IMR-90 (cell line): ENCODE results near the gene ACSL4. TPM values are rescaled to one million over a fixed set of nuclear protein-coding genes. Genes with fewer than 3 reads are reported as not detected.

Source experiments
- ATAC-seq: fragments of 200-7000 bp; cut with Tn5 transposase; 2 replicates; pipeline ENCODE4 v1.9.1; 2020; ENCODE audit warnings: low read depth, mild to moderate bottlenecking, moderate library complexity
- BruUV-seq: library from RNA; stranded (reverse); fragments of 400-500 nt; replicated peaks from 2 replicates; lab custom pipeline; 2021; lab: Mats Ljungman, UMichigan
- CTCF ChIA-PET: fragments of 300-600 bp; formaldehyde crosslinking; extraction: SDS; loops from one replicate; lab custom pipeline; 2021; ENCODE audit warnings: antibody characterized with exemption; lab: Yijun Ruan, JAX
- POLR2A ChIA-PET: fragments of 300-600 bp; sonication (Branson Sonifier 250); formaldehyde crosslinking; loops from one replicate; lab custom pipeline; 2022; ENCODE audit warnings: antibody characterized with exemption; ENCODE audit not compliant: unreplicated experiment; lab: Charles Lee
- DNase-seq: peaks from one replicate; pipeline ENCODE4 v3.0.0; 2013
- H2AFZ ChIP-seq: replicated peaks from 2 replicates; pipeline ENCODE3; 2013; ENCODE audit warnings: low read length, mild to moderate bottlenecking; ENCODE audit not compliant: poor library complexity
- H2AK5ac ChIP-seq: 2 replicates; pipeline ENCODE4 v1.6.1; 2013; ENCODE audit warnings: low read depth, low read length, inconsistent platforms
- H2AK9ac ChIP-seq: replicated peaks from 2 replicates; pipeline ENCODE3; 2013; ENCODE audit warnings: mild to moderate bottlenecking, low read depth, low read length, moderate library complexity; ENCODE audit not compliant: poor library complexity
- H2BK120ac ChIP-seq: 2 replicates; pipeline ENCODE4 v1.6.1; 2013; ENCODE audit warnings: low read depth, low read length, inconsistent platforms
- H2BK15ac ChIP-seq: 3 replicates; pipeline ENCODE4 v1.6.1; 2013; ENCODE audit warnings: low read depth, low read length, inconsistent platforms
- H2BK20ac ChIP-seq: 2 replicates; pipeline ENCODE4 v1.6.1; 2013; ENCODE audit warnings: low read depth, mild to moderate bottlenecking, inconsistent platforms, low read length, moderate library complexity
- H2BK5ac ChIP-seq: 2 replicates; pipeline ENCODE4 v1.6.1; 2013; ENCODE audit warnings: mild to moderate bottlenecking, low read depth, low read length, inconsistent platforms; ENCODE audit not compliant: poor library complexity, severe bottlenecking
- H3K14ac ChIP-seq: replicated peaks from 2 replicates; pipeline ENCODE4 v1.6.1; 2013; ENCODE audit warnings: low read depth, low read length, inconsistent platforms
- H3K18ac ChIP-seq: 2 replicates; pipeline ENCODE4 v1.6.1; 2013; ENCODE audit warnings: low read depth, low read length, control low read depth
- H3K23ac ChIP-seq: 2 replicates; pipeline ENCODE4 v1.6.1; 2013; ENCODE audit warnings: low read depth, low read length, inconsistent platforms
- H3K27ac ChIP-seq: 2 replicates; pipeline ENCODE4 v1.5.1; 2013; ENCODE audit warnings: mild to moderate bottlenecking, control low read depth, low read length; ENCODE audit not compliant: insufficient read depth
- H3K27me3 ChIP-seq: 2 replicates; pipeline ENCODE4 v1.6.1; 2013; ENCODE audit warnings: low read length; ENCODE audit not compliant: control insufficient read depth, insufficient read depth
- H3K36me3 ChIP-seq: 2 replicates; pipeline ENCODE4 v1.6.1; 2013; ENCODE audit warnings: low read length, mixed read lengths; ENCODE audit not compliant: control insufficient read depth, insufficient read depth
- H3K4ac ChIP-seq: 2 replicates; pipeline ENCODE4 v1.6.1; 2013; ENCODE audit warnings: low read depth, low read length, inconsistent platforms
- H3K4me1 ChIP-seq: 2 replicates; pipeline ENCODE4 v1.6.1; 2013; ENCODE audit warnings: low read length, mixed read lengths; ENCODE audit not compliant: control insufficient read depth, insufficient read depth
- H3K4me2 ChIP-seq: 2 replicates; pipeline ENCODE4 v1.6.1; 2013; ENCODE audit warnings: low read depth, mild to moderate bottlenecking, control low read depth, low read length, moderate library complexity
- H3K4me3 ChIP-seq: 2 replicates; pipeline ENCODE4 v1.5.1; 2013; ENCODE audit warnings: low read depth, mild to moderate bottlenecking, control low read depth, low read length, moderate library complexity; ENCODE audit not compliant: insufficient read depth
- H3K56ac ChIP-seq: 2 replicates; pipeline ENCODE4 v1.6.1; 2013; ENCODE audit warnings: low read length, inconsistent platforms; ENCODE audit not compliant: insufficient read depth; ENCODE audit errors: extremely low read depth
- H3K79me1 ChIP-seq, 2 experiments: 2 replicates each; pipeline ENCODE4 v1.6.1; 2013; ENCODE audit warnings: low read length in 2 of 2, inconsistent platforms in 1 of 2, low read depth in 1 of 2
- H3K9ac ChIP-seq: 2 replicates; pipeline ENCODE4 v1.6.1; 2013; ENCODE audit warnings: low read depth, low read length, control low read depth
- H3K9me1 ChIP-seq: 2 replicates; pipeline ENCODE4 v1.6.1; 2013; ENCODE audit warnings: low read length, inconsistent platforms; ENCODE audit not compliant: insufficient read depth
- H3K9me3 ChIP-seq: 2 replicates; pipeline ENCODE4 v1.6.1; 2013; ENCODE audit warnings: low read length; ENCODE audit not compliant: control insufficient read depth, insufficient read depth
- H4K20me1 ChIP-seq: 2 replicates; pipeline ENCODE4 v1.6.1; 2013; ENCODE audit warnings: low read length, inconsistent platforms; ENCODE audit not compliant: insufficient read depth
- H4K5ac ChIP-seq: 2 replicates; pipeline ENCODE4 v1.6.1; 2013; ENCODE audit warnings: mild to moderate bottlenecking, low read depth, low read length, control low read depth
- H4K8ac ChIP-seq, 2 experiments: 2 replicates each; pipeline ENCODE4 v1.6.1; 2013; ENCODE audit warnings: low read depth in 2 of 2, low read length in 2 of 2, control low read depth in 1 of 2, inconsistent platforms in 1 of 2
- H4K91ac ChIP-seq: 2 replicates; pipeline ENCODE4 v1.6.1; 2013; ENCODE audit warnings: low read depth, low read length, inconsistent platforms; ENCODE audit not compliant: insufficient read depth
- CTCF ChIP-seq: conservative IDR thresholded peaks from 2 replicates; pipeline ENCODE4 v1.5.1; 2012; ENCODE audit warnings: mild to moderate bottlenecking, low read depth, low read length, improper control_type of control experiment
- FOS ChIP-seq: fragments of 150-350 bp; IDR thresholded peaks from 2 replicates; pipeline ENCODE4 v1.6.1; 2016; ENCODE audit warnings: low read depth, low read length
- MAZ ChIP-seq: IDR thresholded peaks from 2 replicates; pipeline ENCODE4 v1.6.1; 2012; ENCODE audit warnings: low read depth, mild to moderate bottlenecking, low read length, improper control_type of control experiment, moderate library complexity, borderline replicate concordance
- NFE2L2 ChIP-seq: fragments of 150-350 bp; IDR thresholded peaks from 2 replicates; pipeline ENCODE4 v1.6.1; 2016; ENCODE audit warnings: low read depth, mild to moderate bottlenecking, low read length
- RFX5 ChIP-seq: IDR thresholded peaks from 2 replicates; pipeline ENCODE4 v1.8.0; 2012; ENCODE audit warnings: low read depth, mild to moderate bottlenecking, low read length, moderate library complexity
- WGBS, 2 experiments: methylation state at CpG; one replicate each; pipeline versions ENCODE4 v1.1.5 to v1.1.7; 2013; ENCODE audit warnings: missing lambda C conversion rate in 2 of 2; ENCODE audit not compliant: insufficient read length in 1 of 2; ENCODE audit errors: extremely low coverage in 2 of 2; 5-methylcytosine and 5-hydroxymethylcytosine counted together
- dilution Hi-C: fragments of 300-500 bp; cut with HindIII; formaldehyde crosslinking; loops from one replicate; pipeline ENCODE4 v1.14.3; 2018; ENCODE audit warnings: low sequenced_read_pairs; ENCODE audit not compliant: unreplicated experiment
- in situ Hi-C: fragments of 300-500 bp; cut with MboI; formaldehyde crosslinking; loops from 3 replicates; pipeline ENCODE4 v1.14.3; 2019; ENCODE audit warnings: low sequenced_read_pairs, inconsistent platforms, mixed read lengths
- intact Hi-C: fragments of 100-400 bp; cut with micrococcal nuclease; formaldehyde crosslinking; loops from 2 replicates; pipeline ENCODE4 v1.10.0; 2022
- polyA plus RNA-seq, 3 experiments: library from polyadenylated mRNA; depleted of rRNA; stranded (reverse); fragments of >200 nt; gene quantifications; 2 replicates each; pipeline ENCODE4 v1.2.3, GENCODE V29; 2012; ENCODE audit warnings: low replicate concordance in 1 of 3
- total RNA-seq: library from RNA; depleted of rRNA; stranded (reverse); fragments of >200 nt; gene quantifications from 2 replicates; pipeline ENCODE4 v1.2.3, GENCODE V29; 2012

The ACSL4 gene
- total and polyA plus RNA-seq, 2 of the 4 experiments (the other 2 are of a cell fraction): 29.6 to 59.7 TPM

GRCh38 chrX:109719264-109719663, 13.8 kb downstream of the ACSL4 start:
- Histone ChIP-seq H3K18ac (no peak overlapping the region), H4K20me1 (peaks cover 5% of the 10 kb centered on the region), H3K4me2 (no peak overlapping the region), H3K79me1 (peaks cover 0 to 2% of the 10 kb centered on the region in 2 experiments; a peak in 2 of 4 replicates), H3K14ac (no peak overlapping the region), H2BK15ac (no peak overlapping the region), H3K9me3 (no peaks in the 10 kb centered on the region), H4K5ac (no peak overlapping the region), H3K9me1 (no peaks in the 10 kb centered on the region; the same call in 1 of the 2 replicates), H3K36me3 (peaks cover 1% of the 10 kb centered on the region; the same call in 1 of the 2 replicates), H3K27me3 (no peaks in the 10 kb centered on the region), H2BK20ac (no peak overlapping the region), H3K27ac (no peak overlapping the region), H2BK5ac (no peak overlapping the region), H2AFZ (no peak overlapping the region), H3K4ac (no peak overlapping the region), H4K91ac (no peak overlapping the region), H4K8ac (no peak overlapping the region), H3K56ac (no peak overlapping the region), H2BK120ac (no peak overlapping the region), H3K4me1 (no peaks in the 10 kb centered on the region), H3K4me3 (no peak overlapping the region), H3K23ac (no peak overlapping the region), H3K9ac (no peak overlapping the region), H2AK5ac (no peak overlapping the region), H2AK9ac (no peak overlapping the region)
- BruUV-seq: no TSS peak
- dilution Hi-C loops (no loop called here), in situ Hi-C loops (loop anchor here (25.0 kb wide), 1 partner anchor 693 kb away; no protein-coding TSS in a partner anchor), intact Hi-C loops (no loop called here)
- DNase-seq (no peak), ATAC-seq (no peak)
- POLR2A ChIA-PET: no interaction called here
- no CpG with 5 or more reads among the region's 2 CpGs for WGBS, 2 experiments
- TF ChIP-seq FOS: no peak
- TF ChIP-seq RFX5: no peak
- no peak for TF ChIP-seq MAZ
- TF ChIP-seq CTCF: no peak
- no peak for TF ChIP-seq NFE2L2
- CTCF ChIA-PET: interaction anchor here (1.2 kb wide), 1 partner anchor 139 kb away, joined by 3 read pairs; no protein-coding TSS in a partner anchor
